ENCODE results near the gene C5orf46. TPM values are rescaled to one million over a fixed set of nuclear protein-coding genes. Genes with fewer than 3 reads are reported as not detected.

Gene C5orf46
- total and polyA plus RNA-seq, 9 of the 15 experiments (the other 6 are each of a cell fraction or from before 2014, with no cell fraction given): not detected

DNA sequence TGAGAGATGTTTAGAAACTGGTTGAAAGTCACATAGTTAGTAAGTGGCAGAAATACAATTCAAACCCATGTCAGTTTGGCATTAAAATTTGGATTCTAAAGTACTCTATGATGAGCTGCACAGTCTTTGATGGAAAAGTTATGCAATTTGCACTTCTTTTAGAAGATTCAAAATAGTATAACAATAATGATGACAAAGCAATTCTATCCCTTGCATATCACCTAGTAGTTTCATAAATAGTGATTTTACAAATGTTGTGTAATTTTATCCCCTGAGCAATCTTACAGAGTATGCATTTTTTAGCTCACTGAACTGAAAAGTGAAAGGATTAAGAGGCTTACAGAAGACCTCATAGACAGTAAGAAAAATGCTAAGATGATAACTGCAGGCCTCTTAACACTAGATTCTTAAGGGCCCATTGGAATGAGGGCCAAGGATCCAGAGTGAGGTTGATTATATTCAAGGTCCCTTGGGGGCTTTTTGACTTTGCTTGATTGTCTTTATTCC lies 3.7 kb downstream of the C5orf46 start (continued):
- TF ChIP-seq, protein P1, sequence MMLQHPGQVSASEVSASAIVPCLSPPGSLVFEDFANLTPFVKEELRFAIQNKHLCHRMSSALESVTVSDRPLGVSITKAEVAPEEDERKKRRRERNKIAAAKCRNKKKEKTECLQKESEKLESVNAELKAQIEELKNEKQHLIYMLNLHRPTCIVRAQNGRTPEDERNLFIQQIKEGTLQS (IDR thresholded peaks at IDR 0.05): no peak
- TF ChIP-seq, protein P1 (CRISPR knock-in tag; conservative IDR thresholded peaks at IDR 0.05): no peak
- no peak for TF ChIP-seq FOXA3 (CRISPR knock-in tag; conservative IDR thresholded peaks at IDR 0.05 in 1 of 2, IDR thresholded peaks at IDR 0.05 in 1 of 2)
- TF ChIP-seq ZNF217 (CRISPR knock-in tag; IDR thresholded peaks at IDR 0.05): no peak
- no peak for TF ChIP-seq PHF21A (IDR thresholded peaks at IDR 0.05; ENCODE audit: borderline replicate concordance, low read depth)
- no peak for TF ChIP-seq SRSF7 (optimal IDR thresholded peaks at IDR 0.05; ENCODE audit: low read depth, low read length)
- TF ChIP-seq NRF1 (conservative IDR thresholded peaks at IDR 0.05 in 1 of 2, IDR thresholded peaks at IDR 0.05 in 1 of 2): no peak
- no peak for TF ChIP-seq U2AF1 (optimal IDR thresholded peaks at IDR 0.05; ENCODE audit: low read depth, low read length)
- TF ChIP-seq, protein P2, sequence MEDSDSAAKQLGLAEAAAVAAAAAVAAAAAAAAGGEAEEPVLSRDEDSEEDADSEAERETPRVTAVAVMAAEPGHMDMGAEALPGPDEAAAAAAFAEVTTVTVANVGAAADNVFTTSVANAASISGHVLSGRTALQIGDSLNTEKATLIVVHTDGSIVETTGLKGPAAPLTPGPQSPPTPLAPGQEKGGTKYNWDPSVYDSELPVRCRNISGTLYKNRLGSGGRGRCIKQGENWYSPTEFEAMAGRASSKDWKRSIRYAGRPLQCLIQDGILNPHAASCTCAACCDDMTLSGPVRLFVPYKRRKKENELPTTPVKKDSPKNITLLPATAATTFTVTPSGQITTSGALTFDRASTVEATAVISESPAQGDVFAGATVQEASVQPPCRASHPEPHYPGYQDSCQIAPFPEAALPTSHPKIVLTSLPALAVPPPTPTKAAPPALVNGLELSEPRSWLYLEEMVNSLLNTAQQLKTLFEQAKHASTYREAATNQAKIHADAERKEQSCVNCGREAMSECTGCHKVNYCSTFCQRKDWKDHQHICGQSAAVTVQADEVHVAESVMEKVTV (CRISPR knock-in tag; IDR thresholded peaks at IDR 0.05): no peak
- TF ChIP-seq, protein P3, sequence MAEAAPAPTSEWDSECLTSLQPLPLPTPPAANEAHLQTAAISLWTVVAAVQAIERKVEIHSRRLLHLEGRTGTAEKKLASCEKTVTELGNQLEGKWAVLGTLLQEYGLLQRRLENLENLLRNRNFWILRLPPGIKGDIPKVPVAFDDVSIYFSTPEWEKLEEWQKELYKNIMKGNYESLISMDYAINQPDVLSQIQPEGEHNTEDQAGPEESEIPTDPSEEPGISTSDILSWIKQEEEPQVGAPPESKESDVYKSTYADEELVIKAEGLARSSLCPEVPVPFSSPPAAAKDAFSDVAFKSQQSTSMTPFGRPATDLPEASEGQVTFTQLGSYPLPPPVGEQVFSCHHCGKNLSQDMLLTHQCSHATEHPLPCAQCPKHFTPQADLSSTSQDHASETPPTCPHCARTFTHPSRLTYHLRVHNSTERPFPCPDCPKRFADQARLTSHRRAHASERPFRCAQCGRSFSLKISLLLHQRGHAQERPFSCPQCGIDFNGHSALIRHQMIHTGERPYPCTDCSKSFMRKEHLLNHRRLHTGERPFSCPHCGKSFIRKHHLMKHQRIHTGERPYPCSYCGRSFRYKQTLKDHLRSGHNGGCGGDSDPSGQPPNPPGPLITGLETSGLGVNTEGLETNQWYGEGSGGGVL (CRISPR knock-in tag; IDR thresholded peaks at IDR 0.05): no peak
